GM19099 (cell line): ENCODE data around the gene JADE1.

Experiments
- POLR2A ChIP-seq: IDR thresholded peaks from 3 replicates; pipeline ENCODE4 v1.6.1; 2011; ENCODE audit warnings: low read depth; ENCODE audit not compliant: insufficient read length; ENCODE audit errors: extremely low read depth

Gene JADE1

DNA sequence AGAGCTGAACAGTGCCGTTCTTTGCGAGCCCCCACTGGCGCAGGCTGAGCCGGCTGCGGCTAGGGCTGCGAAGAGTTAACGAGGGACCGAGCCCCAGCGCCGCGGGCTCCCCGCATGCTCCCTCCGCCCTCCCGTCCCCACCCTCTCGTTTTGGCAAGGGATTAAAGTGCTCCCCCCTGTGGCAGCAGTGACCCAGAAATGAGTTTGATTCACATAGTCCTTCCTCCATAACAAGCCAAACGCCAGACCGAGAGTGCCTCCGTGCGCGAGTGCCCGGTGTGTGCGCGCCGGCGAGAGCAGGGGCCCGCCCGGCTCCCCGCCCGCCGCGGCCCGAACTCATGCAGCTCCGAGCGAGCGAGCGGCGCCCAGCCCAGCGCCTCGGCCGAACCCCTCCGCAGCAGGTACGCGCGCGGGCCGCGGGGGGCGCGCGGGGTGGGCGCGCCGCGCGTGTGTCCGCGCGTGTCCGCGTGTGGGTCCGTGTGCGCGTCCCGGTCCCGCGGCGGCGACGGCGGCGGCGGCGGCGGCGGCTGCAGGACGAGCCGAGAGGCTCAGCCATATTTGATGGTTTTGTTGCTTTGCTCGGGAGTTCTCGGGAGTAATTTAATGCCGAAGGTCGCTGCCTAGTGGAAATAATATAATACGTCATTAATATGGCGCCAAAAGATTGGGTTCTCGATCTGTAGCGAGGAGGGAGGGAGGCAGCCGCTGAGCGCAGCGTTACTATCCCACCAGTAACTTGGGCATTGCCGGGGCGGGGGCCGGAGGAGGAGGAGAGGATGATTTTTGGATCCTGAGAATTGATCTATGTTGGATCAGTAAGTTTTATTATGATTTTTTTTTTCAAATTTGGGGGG is at the start of gene JADE1:
Gene JADE1 (plus strand): TSS at position 224 of the 854 bp plus-strand sequence. CDS start 22,059 bp downstream, outside the sequence.
- TF ChIP-seq POLR2A, result peak; percentile 66

DNA sequence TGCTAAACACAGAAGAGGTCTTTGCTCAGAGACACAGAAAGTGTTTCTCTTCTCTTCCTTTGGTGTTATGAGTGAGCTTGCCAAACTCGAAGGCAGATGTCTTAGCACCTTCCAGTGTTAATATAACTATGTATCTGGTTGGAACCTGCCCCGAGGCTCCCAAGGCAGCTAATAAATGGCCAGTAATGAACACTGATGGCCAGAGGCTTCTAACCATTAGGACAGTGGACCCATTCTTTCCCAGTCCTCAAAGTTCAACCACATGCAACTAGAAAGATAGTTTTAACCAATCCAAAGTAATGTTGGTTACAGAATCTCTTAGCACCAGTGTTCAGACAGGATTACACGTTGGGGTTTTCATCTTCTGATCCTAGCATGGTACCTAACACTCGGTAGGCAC is 42.7 kb upstream of the JADE1 start:
- no peak for TF ChIP-seq POLR2A

GRCh38 chr4:128768373-128768996 is 41.0 kb upstream of the JADE1 start:
- no peak for TF ChIP-seq POLR2A

- TF ChIP-seq POLR2A, result no peak
These were observed 40.5 kb upstream of the JADE1 start for GRCh38 chr4:128769011-128769410.

DNA sequence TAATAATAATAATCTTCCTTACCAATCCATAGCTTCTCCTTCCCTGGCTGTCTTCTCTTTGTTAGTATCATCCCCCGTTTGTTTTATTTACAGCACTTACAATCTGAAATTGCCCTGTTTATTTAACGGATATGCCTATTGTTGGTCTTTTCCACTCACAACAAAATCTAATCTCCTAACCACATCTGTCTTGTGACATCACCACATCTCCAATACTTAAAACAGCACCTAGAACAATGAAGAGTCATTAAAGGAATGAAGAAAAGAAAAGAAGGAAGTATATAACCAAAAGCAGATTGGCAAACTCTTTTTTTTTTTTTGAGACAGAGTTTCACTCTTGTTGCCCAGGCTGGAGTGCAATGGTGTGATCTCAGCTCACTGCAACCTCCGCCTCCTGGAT is 38.7 kb upstream of the JADE1 start:
- TF ChIP-seq POLR2A, result no peak

DNA sequence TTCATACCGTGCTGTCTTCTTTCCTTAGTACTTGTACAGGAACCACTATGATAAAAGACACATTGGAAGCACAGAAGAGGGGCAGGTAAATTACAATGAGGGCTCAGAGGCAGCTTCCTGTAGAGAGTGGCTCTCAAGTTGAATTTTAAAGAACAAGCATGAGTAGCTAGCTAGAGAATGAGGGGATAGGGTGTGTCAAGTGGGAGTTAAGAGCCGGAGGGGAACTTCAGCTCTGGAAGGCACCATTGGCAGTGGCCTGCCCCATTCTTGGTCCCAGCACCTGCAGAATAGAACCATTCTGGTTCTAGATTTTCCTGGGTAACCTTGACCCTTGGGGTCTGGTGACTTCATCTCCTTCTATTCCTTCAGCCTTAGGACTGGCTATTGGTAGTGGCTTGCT is 34.0 kb upstream of the JADE1 start:
- no peak for TF ChIP-seq POLR2A

DNA sequence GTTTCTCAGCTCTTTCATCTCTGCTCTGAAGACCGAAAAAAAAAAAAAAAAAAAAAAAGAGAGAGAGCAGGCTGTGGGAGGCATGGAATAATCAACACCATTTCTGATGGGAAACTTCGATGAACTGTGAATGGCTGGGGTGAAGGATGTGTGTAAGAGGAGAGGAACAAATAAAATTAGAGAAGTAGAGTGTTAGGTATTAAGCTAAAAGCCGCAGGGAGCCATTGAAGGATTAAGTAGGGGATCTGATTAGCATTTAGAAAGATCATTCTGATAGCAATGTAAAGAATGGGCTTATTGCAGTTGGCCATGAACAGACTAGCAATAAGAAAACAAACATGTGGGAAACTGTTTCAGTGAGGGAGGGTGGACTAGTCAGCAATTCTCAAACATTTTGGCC is 33.6 kb upstream of the JADE1 start:
- no peak for TF ChIP-seq POLR2A

DNA sequence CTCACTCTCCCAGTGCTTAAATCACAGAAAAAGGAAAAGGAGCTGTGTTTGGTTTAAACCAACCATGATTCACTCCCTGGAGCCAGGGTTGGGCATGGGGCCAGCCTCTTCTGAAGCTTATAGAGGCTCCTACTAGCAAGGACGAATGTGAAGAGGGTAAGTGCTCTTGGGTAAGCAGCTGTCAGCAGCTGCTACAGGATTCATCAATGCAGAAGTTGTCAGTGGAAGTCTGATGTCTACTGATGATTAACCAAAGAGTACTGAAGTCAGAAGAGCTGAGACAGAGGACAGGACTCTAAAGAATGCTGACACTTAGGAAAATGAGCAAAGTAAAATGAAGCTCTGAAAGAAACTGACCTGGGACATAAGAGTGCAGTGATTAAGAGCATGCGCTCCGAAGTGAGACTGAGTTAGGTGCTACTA is 32.7 kb upstream of the JADE1 start:
- TF ChIP-seq POLR2A, result no peak

- no peak for TF ChIP-seq POLR2A
These were observed 28.8 kb upstream of the JADE1 start for GRCh38 chr4:128780688-128781087.

- TF ChIP-seq POLR2A, result no peak
These were observed 27.3 kb upstream of the JADE1 start for GRCh38 chr4:128782076-128782715.

DNA sequence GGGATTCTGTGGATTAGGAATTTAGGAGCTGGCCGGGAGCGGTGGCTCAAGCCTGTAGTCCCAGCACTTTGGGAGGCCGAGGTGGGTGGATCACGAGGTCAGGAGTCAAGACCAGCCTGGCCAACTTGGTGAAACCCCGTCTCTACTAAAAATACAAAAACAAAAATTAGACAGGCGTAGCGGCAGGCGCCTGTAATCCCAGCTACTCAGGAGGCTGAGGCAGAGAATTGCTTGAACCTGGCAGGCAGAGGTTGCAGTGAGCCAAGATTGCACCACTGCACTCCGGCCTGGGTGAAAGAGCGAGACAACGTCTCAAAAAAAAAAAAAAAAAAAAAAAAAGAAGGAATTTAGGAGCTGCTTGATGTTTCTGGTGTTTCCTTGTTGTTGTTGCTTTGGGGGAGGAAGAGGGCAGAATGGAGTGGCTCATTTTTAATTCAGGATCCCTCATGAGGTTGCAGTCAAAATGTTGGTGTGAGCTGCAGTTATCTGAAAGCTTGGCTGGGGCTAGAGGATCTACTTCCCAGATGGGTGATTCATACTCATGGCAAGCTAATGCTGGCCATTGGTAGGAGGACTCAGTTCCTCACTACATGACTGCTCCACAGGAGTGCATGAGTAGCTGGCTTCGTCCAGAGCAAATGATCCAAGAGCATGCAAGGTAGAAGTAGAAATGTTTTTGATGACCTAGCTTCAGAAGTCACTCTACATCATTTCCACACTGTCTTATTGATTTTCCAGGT is 26.5 kb upstream of the JADE1 start:
- no peak for TF ChIP-seq POLR2A

DNA sequence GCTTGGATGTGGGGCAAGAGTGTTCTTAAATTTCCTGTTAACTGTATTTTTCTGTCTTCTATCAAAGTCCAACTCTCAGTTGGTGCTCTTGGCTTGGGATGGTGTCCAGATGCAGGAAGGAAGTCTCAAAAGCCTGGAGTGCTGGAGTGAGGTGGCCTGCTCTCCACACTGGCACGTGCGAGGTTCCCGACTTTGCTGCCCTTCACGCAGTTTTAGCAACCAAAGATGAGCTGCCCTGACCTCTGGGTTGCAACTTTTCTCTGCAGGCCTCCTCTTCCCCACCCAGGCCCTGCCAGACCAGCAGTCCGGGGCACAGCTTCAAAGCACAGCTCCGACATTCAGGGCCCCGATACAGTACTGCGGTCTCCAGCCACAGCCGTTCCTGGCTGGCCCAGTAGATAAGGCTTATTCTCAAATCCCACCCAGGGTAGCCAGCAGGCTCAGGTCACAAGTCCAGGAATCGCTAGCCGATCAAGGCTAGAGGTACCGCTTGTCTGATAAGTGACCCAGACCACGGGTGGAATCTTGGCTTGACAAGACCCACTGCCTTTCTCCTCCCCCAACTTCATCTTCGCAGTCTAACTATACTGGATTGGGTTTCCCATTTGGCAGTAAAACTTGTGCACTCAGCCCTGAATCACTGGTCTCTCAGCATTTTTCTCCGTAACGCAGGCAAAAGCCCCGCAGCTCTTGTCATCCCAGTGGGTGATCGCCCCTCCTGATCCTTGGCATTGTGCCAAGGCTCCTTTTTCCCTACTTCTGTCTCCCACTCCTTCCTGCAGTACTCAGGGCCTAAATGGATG is 21.8 kb upstream of the JADE1 start:
- TF ChIP-seq POLR2A, result no peak

DNA sequence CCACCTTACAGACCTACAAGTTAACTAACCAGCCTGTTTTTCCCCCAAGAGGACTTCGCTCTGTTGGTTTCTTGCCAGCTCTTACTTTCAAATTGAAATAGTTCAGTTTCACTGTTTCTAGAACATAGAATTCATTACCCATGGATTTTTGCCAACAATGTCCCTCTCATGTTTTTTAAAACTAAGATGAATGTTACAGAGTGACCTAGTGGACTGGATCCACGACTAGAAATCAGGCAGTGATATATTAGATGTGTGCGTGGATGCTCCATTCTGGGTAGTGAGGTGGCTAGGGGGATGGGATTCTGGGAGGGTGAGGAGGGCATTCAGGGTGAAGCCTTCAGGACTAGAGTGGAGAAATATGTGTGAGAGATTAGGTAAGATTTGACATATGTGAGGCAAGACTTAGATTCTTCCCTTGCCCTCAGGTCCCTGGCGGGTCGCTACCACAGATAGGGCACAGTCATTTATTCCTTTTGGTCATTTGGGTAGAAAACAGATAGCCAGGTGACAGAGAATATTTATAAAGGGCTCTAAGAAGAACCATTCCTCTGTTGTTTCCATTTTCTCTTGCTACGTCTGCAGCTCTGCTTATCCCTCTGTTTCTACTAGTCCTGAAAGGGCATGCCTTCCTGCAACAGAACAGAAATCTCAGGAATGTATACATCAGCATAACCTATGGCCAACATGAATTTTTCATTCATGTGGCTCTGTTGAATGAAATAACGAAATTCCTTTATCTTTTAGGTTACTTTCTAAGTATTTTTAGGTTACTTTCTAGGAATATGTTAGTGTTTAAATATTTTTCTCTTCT is 15.4 kb upstream of the JADE1 start:
- TF ChIP-seq POLR2A, result no peak

DNA sequence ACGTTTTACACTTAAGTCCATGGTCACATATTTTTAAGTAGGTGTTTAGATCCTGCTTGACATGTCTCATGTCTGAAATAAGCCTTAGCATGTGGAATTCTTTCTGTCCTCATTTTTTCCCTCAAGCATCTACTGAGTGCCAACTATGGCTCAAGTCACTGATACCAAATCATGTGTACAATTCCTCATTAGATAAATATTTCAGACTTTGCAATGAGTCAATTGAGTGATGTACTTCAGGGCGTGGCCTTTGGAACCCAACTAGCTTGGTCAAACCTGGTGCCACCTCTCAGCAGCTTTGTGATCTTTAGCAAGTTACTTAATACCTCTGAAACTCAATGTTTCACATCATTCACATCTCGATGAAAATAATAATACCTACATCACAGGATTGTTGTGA is 12.6 kb upstream of the JADE1 start:
- TF ChIP-seq POLR2A, result no peak

GRCh38 chr4:128800284-128800683 is 9.2 kb upstream of the JADE1 start:
- TF ChIP-seq POLR2A, result no peak
